GM12801 (cell line): Measurements from ENCODE around the gene ACY1.

Source experiments
- CTCF ChIP-seq: IDR thresholded peaks from one replicate; pipeline ENCODE4 v1.5.1; 2011; ENCODE audit warnings: control low read depth; ENCODE audit not compliant: insufficient read length; ENCODE audit errors: extremely low read depth

ACY1 gene

GRCh38 chr3:51982838-51983577 is at the start of gene ACY1:
ACY1 (plus strand) TSS chr3:51983535; CDS start chr3:51984065, 530 bp downstream.
- TF ChIP-seq CTCF = no peak

- TF ChIP-seq CTCF = no peak
Observed at GRCh38 chr3:51934139-51934850, 49.0 kb upstream of the ACY1 start.

GRCh38 chr3:51934991-51935885 is 48.1 kb upstream of the ACY1 start:
- no peak for TF ChIP-seq CTCF

GRCh38 chr3:51935886-51936755 is 47.2 kb upstream of the ACY1 start:
- TF ChIP-seq CTCF = no peak

GRCh38 chr3:51937014-51937413 is 46.3 kb upstream of the ACY1 start:
- TF ChIP-seq CTCF = no peak

GRCh38 chr3:51937611-51938450 is 45.5 kb upstream of the ACY1 start:
- no peak for TF ChIP-seq CTCF
